ENCODE measurements around the gene KCTD17.

The KCTD17 gene

GRCh38 chr22:37021041-37021440 lies 30.5 kb upstream of the KCTD17 start:
- no peak for DNase-seq (ENCODE audit: low read depth)

- DNase-seq (ENCODE audit: low read depth), result peak; percentile 24
Measured at GRCh38 chr22:37021710-37022482, 29.6 kb upstream of the KCTD17 start.

DNA sequence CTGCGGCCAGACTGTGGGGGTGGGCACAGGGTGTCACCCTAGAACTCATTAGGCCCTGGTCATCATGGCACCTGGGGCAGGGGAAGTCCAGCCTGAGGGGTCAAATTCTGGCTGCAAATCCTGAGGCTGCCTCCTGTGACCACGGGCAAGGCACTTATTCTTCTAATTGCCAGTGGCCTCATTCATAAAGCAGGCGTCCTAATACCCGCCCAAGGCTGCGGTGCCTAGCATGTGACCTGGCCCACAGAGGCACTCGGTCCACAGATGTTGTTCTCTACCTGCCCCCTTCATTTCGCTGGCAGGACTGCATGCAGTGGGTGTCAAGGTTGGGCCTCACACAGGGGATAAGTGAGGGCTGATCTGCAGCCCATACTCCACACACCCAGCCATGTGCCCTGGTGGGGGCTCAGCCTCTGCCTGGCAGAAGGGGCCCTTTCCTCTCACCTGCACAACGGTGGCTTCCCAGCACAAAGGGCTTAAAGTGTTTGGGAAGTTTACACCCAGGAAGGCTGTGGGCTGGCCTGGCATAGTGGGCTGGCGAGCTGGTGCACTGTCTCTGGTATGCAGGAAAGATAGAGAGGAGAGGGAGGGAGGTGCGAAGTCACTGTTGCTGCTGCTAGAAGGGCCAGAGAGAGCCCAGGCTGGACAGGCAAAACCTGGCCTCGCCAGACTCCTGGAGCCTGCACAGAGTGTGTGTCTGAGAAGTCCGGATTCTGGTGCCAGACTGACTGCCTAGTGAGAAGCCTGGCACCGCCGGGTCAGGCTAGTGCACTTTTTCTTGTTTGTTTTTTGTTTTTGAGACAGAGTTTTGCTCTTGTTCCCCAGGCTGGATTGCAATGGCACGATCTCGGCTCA lies 28.8 kb upstream of the KCTD17 start:
- DNase-seq (ENCODE audit: low read depth), result no peak

DNA sequence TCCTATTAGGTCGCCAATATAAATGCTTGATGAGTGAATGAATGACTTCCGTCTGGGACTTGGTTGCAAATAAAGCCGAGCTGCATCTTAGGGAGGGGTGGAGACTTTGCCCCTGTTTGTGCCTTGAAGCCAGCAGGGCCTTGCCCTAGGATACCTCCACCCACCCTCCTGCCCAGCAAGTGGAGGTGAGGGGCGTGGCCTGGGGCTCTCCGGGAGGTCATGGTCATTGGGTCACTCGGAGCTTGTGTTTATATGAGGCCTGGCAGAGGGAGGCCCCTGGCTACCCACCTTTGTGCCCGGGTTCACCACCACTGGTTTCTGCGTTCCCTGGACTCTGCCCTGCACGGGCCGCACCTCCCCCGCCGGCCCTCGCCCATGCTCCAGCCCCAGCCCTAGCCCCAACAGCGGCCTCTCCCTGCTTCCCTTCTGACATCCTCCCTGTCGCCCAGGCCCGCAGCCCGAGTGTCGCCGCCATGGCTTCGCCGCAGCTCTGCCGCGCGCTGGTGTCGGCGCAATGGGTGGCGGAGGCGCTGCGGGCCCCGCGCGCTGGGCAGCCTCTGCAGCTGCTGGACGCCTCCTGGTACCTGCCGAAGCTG lies 27.7 kb upstream of the KCTD17 start:
- DNase-seq (ENCODE audit: low read depth), result no peak

DNA sequence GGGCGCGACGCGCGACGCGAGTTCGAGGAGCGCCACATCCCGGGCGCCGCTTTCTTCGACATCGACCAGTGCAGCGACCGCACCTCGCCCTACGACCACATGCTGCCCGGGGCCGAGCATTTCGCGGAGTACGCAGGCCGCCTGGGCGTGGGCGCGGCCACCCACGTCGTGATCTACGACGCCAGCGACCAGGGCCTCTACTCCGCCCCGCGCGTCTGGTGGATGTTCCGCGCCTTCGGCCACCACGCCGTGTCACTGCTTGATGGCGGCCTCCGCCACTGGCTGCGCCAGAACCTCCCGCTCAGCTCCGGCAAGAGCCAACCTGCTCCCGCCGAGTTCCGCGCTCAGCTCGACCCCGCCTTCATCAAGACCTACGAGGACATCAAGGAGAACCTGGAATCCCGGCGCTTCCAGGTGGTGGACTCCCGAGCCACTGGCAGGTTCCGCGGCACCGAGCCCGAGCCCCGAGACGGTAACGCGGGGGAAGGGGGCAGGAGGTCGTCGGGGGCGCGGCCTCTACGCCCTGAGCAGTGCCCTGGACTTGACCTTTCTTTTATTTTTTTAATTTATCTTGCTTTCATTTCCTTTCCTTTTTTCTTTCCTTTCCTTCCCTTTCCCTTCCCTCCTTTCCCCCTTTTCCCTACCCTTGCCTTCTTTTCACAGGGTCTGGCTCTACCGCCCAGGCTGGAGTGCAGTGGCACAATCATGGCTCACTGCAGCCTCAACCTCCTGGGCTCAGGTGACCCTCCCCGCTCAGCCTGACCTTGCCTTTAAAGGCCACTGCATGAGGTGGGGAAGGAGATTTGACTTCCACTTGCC lies 27.0 kb upstream of the KCTD17 start:
- no peak for DNase-seq (ENCODE audit: low read depth)

- DNase-seq (ENCODE audit: low read depth), result no peak
Measured at GRCh38 chr22:37025500-37026070, 26.0 kb upstream of the KCTD17 start.

GRCh38 chr22:37026325-37026724 lies 25.2 kb upstream of the KCTD17 start:
- DNase-seq (ENCODE audit: low read depth), result no peak

DNA sequence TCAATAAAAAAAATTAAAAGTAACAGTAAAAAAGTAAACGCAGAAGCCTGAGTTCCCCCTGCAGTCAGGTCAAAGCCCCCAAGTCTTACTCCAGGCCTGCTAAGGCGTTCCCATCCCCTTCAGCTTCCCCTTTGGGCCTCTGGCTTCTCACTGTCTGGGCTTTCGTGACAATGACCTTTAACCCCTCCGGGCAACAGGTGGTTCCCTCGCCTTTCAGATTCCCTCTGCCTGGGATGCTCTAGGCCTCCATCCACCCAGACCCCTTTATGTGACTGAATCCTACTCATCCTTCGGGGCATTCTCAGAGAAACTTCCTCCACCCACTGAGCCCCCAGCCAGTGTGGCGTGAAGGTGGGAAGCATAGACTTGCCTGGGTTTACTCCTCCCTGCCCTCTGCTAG lies 24.0 kb upstream of the KCTD17 start:
- DNase-seq (ENCODE audit: low read depth), result no peak

- no peak for DNase-seq (ENCODE audit: low read depth)
Measured at GRCh38 chr22:37028692-37029674, 22.6 kb upstream of the KCTD17 start.

- no peak for DNase-seq (ENCODE audit: low read depth)
Measured at GRCh38 chr22:37030560-37031281, 20.8 kb upstream of the KCTD17 start.

GRCh38 chr22:37032134-37032534 lies 19.4 kb upstream of the KCTD17 start:
- no peak for DNase-seq (ENCODE audit: low read depth)

GRCh38 chr22:37032535-37033460 lies 18.7 kb upstream of the KCTD17 start:
- no peak for DNase-seq (ENCODE audit: low read depth)

DNA sequence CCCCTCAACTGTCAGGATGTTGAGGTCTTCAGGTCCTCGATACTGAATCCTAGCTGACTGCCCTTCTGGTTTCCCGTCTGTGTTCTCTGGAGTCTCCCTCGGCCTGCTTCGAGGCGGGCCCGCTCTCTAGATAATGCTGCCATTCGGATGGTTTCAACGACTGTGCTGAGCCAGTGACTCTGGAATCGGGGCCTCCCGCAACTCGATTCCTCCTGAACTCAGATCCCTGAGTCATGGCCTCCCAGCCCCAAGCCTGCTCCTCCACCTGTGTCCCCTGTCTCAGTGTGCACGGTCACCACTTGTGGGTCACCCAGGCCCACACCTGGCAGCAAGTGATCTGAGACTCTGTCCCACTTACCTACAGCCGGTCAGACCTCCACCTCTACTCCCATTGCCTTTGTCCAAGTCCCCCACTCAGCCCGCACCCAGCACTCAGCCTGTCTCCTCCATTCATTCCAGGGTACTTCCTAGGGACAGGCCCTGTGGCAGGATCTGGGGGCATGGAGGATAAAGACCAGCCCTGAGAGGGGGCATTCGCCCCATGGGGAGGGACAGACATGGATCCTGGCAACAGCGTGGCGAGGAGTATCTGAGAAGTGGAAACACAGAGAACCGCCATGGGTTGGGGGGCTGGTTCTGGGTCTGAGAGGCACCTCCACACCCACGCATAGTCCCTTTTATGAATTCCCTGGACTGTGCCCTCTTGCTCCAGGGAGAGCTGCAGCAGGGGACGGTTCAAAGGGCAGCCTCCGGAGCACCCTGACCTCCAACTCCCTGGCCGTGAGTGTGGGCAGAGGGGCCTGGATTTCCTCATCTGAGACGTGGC lies 17.7 kb upstream of the KCTD17 start:
- no peak for DNase-seq (ENCODE audit: low read depth)

- DNase-seq (ENCODE audit: low read depth), result no peak
Measured at GRCh38 chr22:37036655-37037377, 14.7 kb upstream of the KCTD17 start.

GRCh38 chr22:37037669-37038068 lies 13.9 kb upstream of the KCTD17 start:
- DNase-seq (ENCODE audit: low read depth), result no peak

DNA sequence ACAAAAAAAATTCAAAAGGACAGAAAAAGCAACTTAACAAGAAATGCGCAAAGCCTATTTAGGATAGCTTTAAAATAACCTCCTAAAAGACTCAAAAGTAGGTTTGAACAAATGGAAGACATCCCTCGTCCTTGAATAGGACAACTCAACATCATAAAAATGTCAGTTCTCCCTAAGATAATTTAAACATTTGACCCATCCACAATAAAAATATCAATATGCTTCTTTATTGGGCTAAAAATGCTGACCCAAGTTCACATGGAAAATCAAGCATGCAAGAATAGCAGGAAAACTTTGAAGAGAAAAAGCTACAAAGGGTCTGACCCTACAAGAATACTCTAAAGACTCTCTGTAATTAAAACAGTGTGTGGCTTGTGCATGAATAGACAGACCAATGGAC lies 12.1 kb upstream of the KCTD17 start:
- no peak for DNase-seq (ENCODE audit: low read depth)

- no peak for DNase-seq (ENCODE audit: low read depth)
Measured at GRCh38 chr22:37043209-37043827, 8.2 kb upstream of the KCTD17 start.

Data from stimulated activated CD8-positive, alpha-beta memory T cell treated with anti-CD3 and anti-CD28 coated beads, Interleukin-7, amount 100 ng/mL, for 24 hours (primary cell).